KMS-11 (cell line): Measurements from ENCODE around the gene ZNF219.

Experiments used
- H2AFZ ChIP-seq: fragments of 200-600 bp; sonication (generic); 2 replicates; pipeline ENCODE4 v1.6.1; 2016; ENCODE audit warnings: antibody characterized with exemption, mixed run types, low read depth
- H3K27ac ChIP-seq: fragments of 200-600 bp; sonication (generic); 2 replicates; pipeline ENCODE4 v1.6.1; 2016; ENCODE audit warnings: mild to moderate bottlenecking, mixed run types
- H3K27me3 ChIP-seq: fragments of 200-600 bp; sonication (generic); 2 replicates; pipeline ENCODE4 v1.6.1; 2017; ENCODE audit warnings: mild to moderate bottlenecking, low read depth, mixed run types, moderate library complexity; ENCODE audit not compliant: insufficient read depth
- H3K36me3 ChIP-seq: fragments of 200-600 bp; sonication (generic); 2 replicates; pipeline ENCODE4 v1.6.1; 2017; ENCODE audit warnings: mild to moderate bottlenecking, mixed run types; ENCODE audit not compliant: insufficient read depth
- H3K4me1 ChIP-seq: fragments of 200-600 bp; sonication (generic); 2 replicates; pipeline ENCODE4 v1.6.1; 2016; ENCODE audit warnings: mild to moderate bottlenecking, low read depth, mixed run types; ENCODE audit not compliant: poor library complexity, severe bottlenecking
- H3K4me2 ChIP-seq: fragments of 200-600 bp; sonication (generic); 2 replicates; pipeline ENCODE4 v1.7.0; 2016; ENCODE audit warnings: mild to moderate bottlenecking, mixed run types
- H3K4me3 ChIP-seq: fragments of 200-600 bp; sonication (generic); IDR thresholded peaks from 2 replicates; pipeline ENCODE4 v1.6.1; 2017; ENCODE audit warnings: low read depth, low read length, mixed read lengths; ENCODE audit not compliant: insufficient read depth
- H3K79me2 ChIP-seq: fragments of 200-600 bp; sonication (generic); 2 replicates; pipeline ENCODE4 v1.6.1; 2016; ENCODE audit warnings: low read depth, mixed run types; ENCODE audit not compliant: insufficient read depth
- H3K9ac ChIP-seq: fragments of 200-600 bp; sonication (generic); 2 replicates; pipeline ENCODE4 v1.6.1; 2016; ENCODE audit warnings: mild to moderate bottlenecking, mixed run types
- H4K20me1 ChIP-seq: fragments of 200-600 bp; sonication (generic); 2 replicates; pipeline ENCODE4 v1.6.1; 2016; ENCODE audit warnings: mild to moderate bottlenecking, mixed run types; ENCODE audit not compliant: insufficient read depth
- CTCF ChIP-seq: fragments of 200-600 bp; sonication (generic); conservative IDR thresholded peaks from 2 replicates; pipeline ENCODE4 v1.6.1; 2017; ENCODE audit warnings: low read depth, mild to moderate bottlenecking, antibody characterized with exemption, low read length, moderate library complexity, mixed read lengths

Gene ZNF219

GRCh38 chr14:21070610-21071224 is 27.7 kb downstream of the ZNF219 start:
- Histone ChIP-seq H3K79me2 (no peaks in the 10 kb centered on the region), H2AFZ (peak overlapping the region; percentile 75), H4K20me1 (no peaks in the 10 kb centered on the region), H3K4me3 (no peak overlapping the region), H3K4me2 (peak overlapping the region; percentile 86), H3K27ac (peak overlapping the region; percentile 30; the same call in 1 of the 2 replicates), H3K4me1 (peaks cover 14% of the 10 kb centered on the region), H3K27me3 (no peaks in the 10 kb centered on the region), H3K36me3 (no peaks in the 10 kb centered on the region), H3K9ac (peak overlapping the region; percentile 39; the same call in 1 of the 2 replicates)
- TF ChIP-seq CTCF = no peak

GRCh38 chr14:21070083-21070609 is 28.3 kb downstream of the ZNF219 start, which contains the start of gene ARHGEF40:
ARHGEF40 (plus strand) TSS chr14:21070304; CDS start chr14:21070397, 93 bp downstream.
- Histone ChIP-seq H3K79me2 (no peaks in the 10 kb centered on the region), H2AFZ (peak within 1 kb of the TSS; percentile 75), H3K4me1 (peaks cover 14% of the 10 kb centered on the region), H3K4me2 (peak within 1 kb of the TSS; percentile 86), H3K27me3 (no peaks in the 10 kb centered on the region), H4K20me1 (no peaks in the 10 kb centered on the region), H3K4me3 (no peak within 1 kb of the TSS), H3K9ac (peak within 1 kb of the TSS; percentile 39; the same call in 1 of the 2 replicates), H3K27ac (peak within 1 kb of the TSS; percentile 30; the same call in 1 of the 2 replicates), H3K36me3 (no peaks in the 10 kb centered on the region)
- no peak for TF ChIP-seq CTCF

GRCh38 chr14:21069388-21070082 is 28.9 kb downstream of the ZNF219 start:
- Histone ChIP-seq H3K4me3 (no peak overlapping the region), H3K4me1 (peaks cover 14% of the 10 kb centered on the region), H3K27ac (no peak overlapping the region), H2AFZ (peak overlapping the region; percentile 73), H3K79me2 (no peaks in the 10 kb centered on the region), H4K20me1 (no peaks in the 10 kb centered on the region), H3K36me3 (no peaks in the 10 kb centered on the region), H3K27me3 (no peaks in the 10 kb centered on the region), H3K4me2 (peak overlapping the region; percentile 78), H3K9ac (peak overlapping the region; percentile 15; the same call in 1 of the 2 replicates)
- no peak for TF ChIP-seq CTCF

- Histone ChIP-seq H3K9ac (no peak overlapping the region), H3K4me1 (peaks cover 14% of the 10 kb centered on the region), H3K79me2 (no peaks in the 10 kb centered on the region), H3K4me2 (no peak overlapping the region), H4K20me1 (no peaks in the 10 kb centered on the region), H2AFZ (no peak overlapping the region), H3K36me3 (no peaks in the 10 kb centered on the region), H3K27me3 (no peaks in the 10 kb centered on the region), H3K27ac (no peak overlapping the region), H3K4me3 (no peak overlapping the region)
- no peak for TF ChIP-seq CTCF
These were observed 29.7 kb downstream of the ZNF219 start for GRCh38 chr14:21068521-21069387.
